ENCODE data around the gene STPG1.

The STPG1 gene

GRCh38 chr1:24406788-24407187, 6.8 kb downstream of the STPG1 start:
- Histone ChIP-seq H3K9me2 (replicated peaks; ENCODE audit: insufficient read depth, low read length) (no peaks in the 10 kb centered on the region), H3K79me2 (ENCODE audit: insufficient read depth, low read length) (no peaks in the 10 kb centered on the region), H2AFZ (ENCODE audit: low read depth, low read length, severe bottlenecking) (no peak overlapping the region), H3K9me3 (ENCODE audit: insufficient read depth, low read length) (no peaks in the 10 kb centered on the region), H3K36me3 (ENCODE audit: low read length) (no peaks in the 10 kb centered on the region), H3K27ac (ENCODE audit: low read depth, low read length) (no peak overlapping the region), H3F3A (ENCODE audit: insufficient read depth) (0 out of 2 replicates have a peak, but pooled peaks cover 6% of the 10 kb centered on the region), H3K4me3 (ENCODE audit: insufficient read depth, low read length, poor library complexity, severe bottlenecking) (no peak overlapping the region), H3K27me3 (ENCODE audit: low read length) (no peaks in the 10 kb centered on the region), H3K9ac (ENCODE audit: low read length) (no peak overlapping the region), H3K4me2 (ENCODE audit: low read depth, low read length, poor library complexity, severe bottlenecking) (no peak overlapping the region), H4K20me1 (ENCODE audit: low read depth, low read length) (no peaks in the 10 kb centered on the region)
- TF ChIP-seq CTCF (IDR thresholded peaks at IDR 0.05; ENCODE audit: insufficient read depth, low read length, poor library complexity, severe bottlenecking) (no peak), EZH2phosphoT487 (conservative IDR thresholded peaks at IDR 0.05; ENCODE audit: low read length) (no peak)

- Histone ChIP-seq H3K4me3 (ENCODE audit: insufficient read depth, low read length, poor library complexity, severe bottlenecking) (no peak overlapping the region), H3K27ac (ENCODE audit: low read depth, low read length) (no peak overlapping the region), H3K79me2 (ENCODE audit: insufficient read depth, low read length) (no peaks in the 10 kb centered on the region), H2AFZ (ENCODE audit: low read depth, low read length, severe bottlenecking) (no peak overlapping the region), H3F3A (ENCODE audit: insufficient read depth) (peaks cover 6% of the 10 kb centered on the region; the same call in 1 of the 2 replicates), H3K9me3 (ENCODE audit: insufficient read depth, low read length) (no peaks in the 10 kb centered on the region), H3K9ac (ENCODE audit: low read length) (no peak overlapping the region), H3K9me2 (replicated peaks; ENCODE audit: insufficient read depth, low read length) (no peaks in the 10 kb centered on the region), H3K4me2 (ENCODE audit: low read depth, low read length, poor library complexity, severe bottlenecking) (no peak overlapping the region), H3K36me3 (ENCODE audit: low read length) (0 out of 2 replicates have a peak, but pooled peaks cover 2% of the 10 kb centered on the region), H4K20me1 (ENCODE audit: low read depth, low read length) (no peaks in the 10 kb centered on the region), H3K27me3 (ENCODE audit: low read length) (no peaks in the 10 kb centered on the region)
- TF ChIP-seq CTCF (IDR thresholded peaks at IDR 0.05; ENCODE audit: insufficient read depth, low read length, poor library complexity, severe bottlenecking) = no peak
- TF ChIP-seq EZH2phosphoT487 (conservative IDR thresholded peaks at IDR 0.05; ENCODE audit: low read length) = no peak
These were observed 9.8 kb downstream of the STPG1 start for GRCh38 chr1:24403806-24404205.

GRCh38 chr1:24400065-24400464, 13.5 kb downstream of the STPG1 start:
- Histone ChIP-seq H3K4me2 (ENCODE audit: low read depth, low read length, poor library complexity, severe bottlenecking) (no peak overlapping the region), H3K27me3 (ENCODE audit: low read length) (no peaks in the 10 kb centered on the region), H3K4me3 (ENCODE audit: insufficient read depth, low read length, poor library complexity, severe bottlenecking) (no peak overlapping the region), H3K27ac (ENCODE audit: low read depth, low read length) (no peak overlapping the region), H3F3A (ENCODE audit: insufficient read depth) (peaks cover 6% of the 10 kb centered on the region; the same call in 1 of the 2 replicates), H4K20me1 (ENCODE audit: low read depth, low read length) (no peaks in the 10 kb centered on the region), H2AFZ (ENCODE audit: low read depth, low read length, severe bottlenecking) (no peak overlapping the region), H3K9me2 (replicated peaks; ENCODE audit: insufficient read depth, low read length) (no peaks in the 10 kb centered on the region), H3K79me2 (ENCODE audit: insufficient read depth, low read length) (no peaks in the 10 kb centered on the region), H3K9me3 (ENCODE audit: insufficient read depth, low read length) (no peaks in the 10 kb centered on the region), H3K9ac (ENCODE audit: low read length) (no peak overlapping the region), H3K36me3 (ENCODE audit: low read length) (0 out of 2 replicates have a peak, but pooled peaks cover 2% of the 10 kb centered on the region)
- TF ChIP-seq EZH2phosphoT487 (conservative IDR thresholded peaks at IDR 0.05; ENCODE audit: low read length) (no peak), CTCF (IDR thresholded peaks at IDR 0.05; ENCODE audit: insufficient read depth, low read length, poor library complexity, severe bottlenecking) (no peak)

Measured in SU-DHL-6 (cell line).